H1 (cell line): ENCODE measurements around the gene ALK. TPM values are rescaled to one million over a fixed set of nuclear protein-coding genes. Genes with fewer than 3 reads are reported as not detected.

Experiments
- CTCF ChIA-PET: fragments of 300-600 bp; sonication (Branson Sonifier 250); formaldehyde crosslinking; loops from one replicate; lab custom pipeline; 2021; ENCODE audit not compliant: partially characterized antibody; lab: Charles Lee
- POLR2A ChIA-PET: fragments of 300-600 bp; sonication (Branson Sonifier 250); formaldehyde crosslinking; loops from one replicate; lab custom pipeline; 2021; ENCODE audit warnings: inconsistent platforms; ENCODE audit not compliant: partially characterized antibody; lab: Charles Lee
- DNase-seq, 2 experiments: peaks; one replicate each; pipeline versions ENCODE4 v3.0.0 to v3.0.0-alpha.2; 2010 to 2022; ENCODE audit warnings: low spot score in 2 of 2, low read depth in 1 of 2, mixed read lengths in 1 of 2
- FAIRE-seq: peaks from 2 replicates; lab custom pipeline; 2011; peaks lifted over from hg19 to GRCh38; lab: Jason Lieb, UNC
- H2AFZ ChIP-seq: 2 replicates; pipeline ENCODE4 v1.8.1; 2012; ENCODE audit warnings: low read length, inconsistent platforms
- H2AK5ac ChIP-seq: 2 replicates; pipeline ENCODE4 v1.6.1; 2013; ENCODE audit warnings: low read depth, low read length
- H2BK120ac ChIP-seq: replicated peaks from 2 replicates; pipeline ENCODE3; 2013; ENCODE audit warnings: low read depth, low read length, inconsistent platforms
- H2BK12ac ChIP-seq: 2 replicates; pipeline ENCODE4 v1.6.1; 2013; ENCODE audit warnings: low read depth, low read length
- H2BK15ac ChIP-seq: 2 replicates; pipeline ENCODE4 v1.6.1; 2013; ENCODE audit warnings: low read length
- H2BK20ac ChIP-seq: 2 replicates; pipeline ENCODE4 v1.6.1; 2013; ENCODE audit warnings: low read length
- H2BK5ac ChIP-seq: 2 replicates; pipeline ENCODE4 v1.6.1; 2013; ENCODE audit warnings: low read depth, low read length
- H3K14ac ChIP-seq: 2 replicates; pipeline ENCODE4 v1.6.1; 2013; ENCODE audit warnings: inconsistent platforms; ENCODE audit not compliant: insufficient read length
- H3K18ac ChIP-seq: 2 replicates; pipeline ENCODE4 v1.6.1; 2013; ENCODE audit warnings: low read length; ENCODE audit errors: extremely low read depth
- H3K23ac ChIP-seq: 2 replicates; pipeline ENCODE4 v1.6.1; 2013; ENCODE audit warnings: inconsistent platforms; ENCODE audit not compliant: insufficient read length
- H3K23me2 ChIP-seq: 2 replicates; pipeline ENCODE4 v1.6.1; 2013; ENCODE audit warnings: low read depth, low read length
- H3K27ac ChIP-seq: 2 replicates; pipeline ENCODE4 v1.6.1; 2011; ENCODE audit warnings: low read depth, low read length, inconsistent platforms
- H3K27me3 ChIP-seq, 4 experiments: replicated peaks in 1 of 4; 1 replicate in 1 of 4; 2 replicates in 3 of 4; pipeline versions ENCODE4 v1.6.1 to v1.8.1; 2011 to 2013; ENCODE audit warnings: low read length in 3 of 4, mild to moderate bottlenecking in 3 of 4, inconsistent platforms in 2 of 4, mixed read lengths in 2 of 4, moderate library complexity in 1 of 4; ENCODE audit not compliant: control insufficient read depth in 3 of 4, insufficient read depth in 3 of 4; ENCODE audit errors: extremely low read depth in 1 of 4
- H3K36me3 ChIP-seq, 4 experiments: 2 replicates each; pipeline versions ENCODE4 v1.6.1 to v1.8.1; 2011 to 2013; ENCODE audit warnings: mild to moderate bottlenecking in 4 of 4, low read length in 3 of 4, moderate library complexity in 2 of 4, control low read depth in 1 of 4, inconsistent platforms in 1 of 4; ENCODE audit not compliant: insufficient read depth in 4 of 4, control insufficient read depth in 2 of 4
- H3K4ac ChIP-seq: replicated peaks from 2 replicates; pipeline ENCODE3; 2013; ENCODE audit warnings: low read length, low read depth, mixed read lengths, inconsistent platforms; ENCODE audit not compliant: insufficient read length
- H3K4me1 ChIP-seq, 4 experiments: replicated peaks in 1 of 4; 1 replicate in 1 of 4; 2 replicates in 3 of 4; pipeline versions ENCODE4 v1.6.1 to v1.8.1; 2011 to 2013; ENCODE audit warnings: low read length in 3 of 4, inconsistent platforms in 2 of 4, mixed read lengths in 1 of 4; ENCODE audit not compliant: insufficient read depth in 4 of 4, control insufficient read depth in 3 of 4
- H3K4me2 ChIP-seq, 2 experiments: 2 replicates each; pipeline versions ENCODE4 v1.6.1 to v1.8.1; 2011 to 2013; ENCODE audit warnings: low read depth in 2 of 2, low read length in 2 of 2, control low read depth in 1 of 2, inconsistent platforms in 1 of 2, mild to moderate bottlenecking in 1 of 2; ENCODE audit not compliant: insufficient read depth in 1 of 2
- H3K4me3 ChIP-seq, 4 experiments: fragments of 200-600, 300-600 bp in 1 of 4; sonication (generic), shearing (Covaris generic), sonication (Bioruptor Twin) in 1 of 4; 2 replicates each; pipeline versions ENCODE4 v1.5.1 to v1.8.1; 2011 to 2016; ENCODE audit warnings: low read length in 4 of 4, low read depth in 3 of 4, control low read depth in 2 of 4, inconsistent platforms in 2 of 4, mild to moderate bottlenecking in 2 of 4, mixed read lengths in 1 of 4, moderate library complexity in 1 of 4; ENCODE audit not compliant: insufficient read depth in 2 of 4; ENCODE audit errors: extremely low read depth in 1 of 4
- H3K56ac ChIP-seq: replicated peaks from 2 replicates; pipeline ENCODE3; 2013; ENCODE audit warnings: low read depth, mild to moderate bottlenecking, mixed read lengths, low read length, inconsistent platforms; ENCODE audit not compliant: insufficient read length
- H3K79me1 ChIP-seq: 2 replicates; pipeline ENCODE4 v1.6.1; 2013; ENCODE audit warnings: low read depth, low read length, control low read depth
- H3K79me2 ChIP-seq, 2 experiments: 2 replicates each; pipeline versions ENCODE4 v1.6.1 to v1.8.1; 2012 to 2013; ENCODE audit warnings: low read length in 2 of 2, mild to moderate bottlenecking in 2 of 2, inconsistent platforms in 1 of 2; ENCODE audit not compliant: insufficient read depth in 2 of 2, control insufficient read depth in 1 of 2
- H3K9ac ChIP-seq, 4 experiments: replicated peaks in 1 of 4; 1 replicate in 1 of 4; 2 replicates in 3 of 4; pipeline versions ENCODE4 v1.6.1 to v1.8.1; 2011 to 2013; ENCODE audit warnings: low read depth in 3 of 4, low read length in 3 of 4, control low read depth in 2 of 4, mild to moderate bottlenecking in 2 of 4, moderate library complexity in 2 of 4, inconsistent platforms in 1 of 4; ENCODE audit errors: extremely low read depth in 1 of 4
- H3K9me3 ChIP-seq, 2 experiments: 2 replicates each; pipeline versions ENCODE4 v1.6.1 to v1.8.1; 2012 to 2013; ENCODE audit warnings: mild to moderate bottlenecking in 2 of 2, moderate library complexity in 2 of 2, control low read depth in 1 of 2, inconsistent platforms in 1 of 2, low read depth in 1 of 2, low read length in 1 of 2, mixed read lengths in 1 of 2; ENCODE audit not compliant: insufficient read depth in 2 of 2
- H4K20me1 ChIP-seq, 2 experiments: replicated peaks in 1 of 2; 2 replicates each; pipeline versions ENCODE3 to v1.8.1; 2011 to 2013; ENCODE audit warnings: inconsistent platforms in 2 of 2, low read length in 2 of 2, mild to moderate bottlenecking in 1 of 2; ENCODE audit not compliant: insufficient read depth in 2 of 2, control insufficient read depth in 1 of 2
- H4K5ac ChIP-seq: 2 replicates; pipeline ENCODE4 v1.6.1; 2013; ENCODE audit warnings: low read length, low read depth, mixed read lengths, inconsistent platforms; ENCODE audit not compliant: insufficient read length
- H4K8ac ChIP-seq: 2 replicates; pipeline ENCODE4 v1.8.0; 2013; ENCODE audit warnings: mild to moderate bottlenecking, moderate library complexity, low read length, inconsistent platforms; ENCODE audit not compliant: insufficient read depth; ENCODE audit errors: extremely low read depth
- H4K91ac ChIP-seq: replicated peaks from 2 replicates; pipeline ENCODE3; 2013; ENCODE audit warnings: low read length, mixed read lengths, inconsistent platforms; ENCODE audit not compliant: insufficient read length
- CREB1 ChIP-seq: IDR thresholded peaks from 2 replicates; pipeline ENCODE4 v1.6.1; 2012; ENCODE audit warnings: inconsistent platforms
- RAD21 ChIP-seq, 2 experiments: IDR thresholded peaks in 1 of 2; conservative IDR thresholded peaks in 1 of 2; 2 replicates each; pipeline ENCODE4 v1.6.1; 2011; ENCODE audit warnings: low read depth in 2 of 2, low read length in 2 of 2, improper control_type of control experiment in 1 of 2, inconsistent platforms in 1 of 2, mild to moderate bottlenecking in 1 of 2, moderate library complexity in 1 of 2
- RBBP5 ChIP-seq: IDR thresholded peaks from 2 replicates; pipeline ENCODE4 v1.7.1; 2012; ENCODE audit warnings: low read depth, mild to moderate bottlenecking, inconsistent platforms, low read length, moderate library complexity, borderline replicate concordance
- RNF2 ChIP-seq: fragments of 200-900, 300-1000 bp; sonication (generic); IDR thresholded peaks from 2 replicates; pipeline ENCODE4 v1.7.1; 2016; ENCODE audit warnings: borderline replicate concordance, low read depth, mild to moderate bottlenecking, antibody characterized with exemption, low read length; ENCODE audit not compliant: poor library complexity, severe bottlenecking; ENCODE audit errors: missing control alignments
- TCF12 ChIP-seq: IDR thresholded peaks from 2 replicates; pipeline ENCODE4 v1.6.1; 2011; ENCODE audit warnings: low read depth, mild to moderate bottlenecking, low read length
- TEAD4 ChIP-seq: IDR thresholded peaks from 2 replicates; pipeline ENCODE4 v1.6.1; 2012; ENCODE audit warnings: low read depth, low read length, inconsistent platforms, mixed read lengths
- USF2 ChIP-seq: IDR thresholded peaks from 2 replicates; pipeline ENCODE4 v1.6.1; 2011; ENCODE audit warnings: low read length, improper control_type of control experiment
- WGBS, 2 experiments: shearing (Covaris generic) in 1 of 2; methylation state at CpG; one replicate each; pipeline versions ENCODE4 v1.1.6 to v1.1.7; 2013 to 2015; ENCODE audit warnings: low lambda C conversion rate in 2 of 2, mixed read lengths in 2 of 2, inconsistent platforms in 1 of 2, low coverage in 1 of 2, missing lambda C conversion rate in 1 of 2; ENCODE audit not compliant: insufficient replicate concordance in 2 of 2, insufficient coverage in 1 of 2, insufficient read length in 1 of 2; ENCODE audit errors: extremely low coverage in 1 of 2, missing lambda C conversion rate in 1 of 2; 5-methylcytosine and 5-hydroxymethylcytosine counted together
- polyA plus RNA-seq, 7 experiments: library from polyadenylated mRNA; depleted of rRNA in 3 of 7; stranded (reverse) in 5 of 7; unstranded in 2 of 7; fragments of >200 nt in 5 of 7; fragments of 200-250 nt in 2 of 7; gene quantifications; 1 replicate in 5 of 7; 2 replicates in 1 of 7; 4 replicates in 1 of 7; pipeline versions ENCODE4 v1.2.1 to v1.2.3, GENCODE V29; 2011 to 2013; ENCODE audit warnings: missing spikeins in 2 of 7, mixed read lengths in 2 of 7
- total RNA-seq: library from RNA; stranded (reverse); fragmentation: NEBNext Ultra II Directional; extraction: Animal tissue kit (Norgen Biotek cat#: 25700); gene quantifications from 2 replicates; pipeline ENCODE4 v1.2.1, GENCODE V29; 2021
- TF ChIP-seq, protein P1 (sequence below): IDR thresholded peaks from 2 replicates; pipeline ENCODE4 v1.6.1; 2012; ENCODE audit warnings: inconsistent platforms

ALK gene
- total and polyA plus RNA-seq, 2 of the 8 experiments (the other 6 are each of a cell fraction or from before 2014, with no cell fraction given): 0.02 to 0.09 TPM

GRCh38 chr2:29159125-29159524 is 762.3 kb downstream of the ALK start:
- no peak overlapping the region for H3K9ac ChIP-seq
- peaks cover 0 to 2% (median 0%) of the 10 kb centered on the region in 4 experiments; a peak in 1 of 7 replicates for H3K4me1 ChIP-seq
- no peak overlapping the region for H3K14ac ChIP-seq
- no peaks in the 10 kb centered on the region for H3K9me3 ChIP-seq
- DNase-seq: no peak
- TF ChIP-seq USF2: no peak
- no peak for TF ChIP-seq RAD21 (IDR thresholded peaks at IDR 0.05 in 1 of 2, conservative IDR thresholded peaks at IDR 0.05 in 1 of 2; ENCODE audit: low read depth in 2 of 2, low read length in 2 of 2)
- TF ChIP-seq RNF2: no peak
- TF ChIP-seq, protein P1, sequence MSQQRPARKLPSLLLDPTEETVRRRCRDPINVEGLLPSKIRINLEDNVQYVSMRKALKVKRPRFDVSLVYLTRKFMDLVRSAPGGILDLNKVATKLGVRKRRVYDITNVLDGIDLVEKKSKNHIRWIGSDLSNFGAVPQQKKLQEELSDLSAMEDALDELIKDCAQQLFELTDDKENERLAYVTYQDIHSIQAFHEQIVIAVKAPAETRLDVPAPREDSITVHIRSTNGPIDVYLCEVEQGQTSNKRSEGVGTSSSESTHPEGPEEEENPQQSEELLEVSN: no peak
- TF ChIP-seq CREB1: no peak
- no peak for TF ChIP-seq RBBP5
- TF ChIP-seq TCF12: no peak
- TF ChIP-seq TEAD4: no peak
- H2AFZ ChIP-seq: no peak overlapping the region
- no peak overlapping the region for H3K23ac ChIP-seq
- no peak overlapping the region for H2BK120ac ChIP-seq
- H3K27ac ChIP-seq: no peak overlapping the region
- FAIRE-seq: no peak
- no peak overlapping the region for H3K4ac ChIP-seq
- no peaks in the 10 kb centered on the region for H3K36me3 ChIP-seq
- WGBS, 2 experiments: 52% methylated on average over 1 of the region's 1 CpG; no CpG with 5 or more reads in 1 of the 2 experiments
- no peak overlapping the region for H3K18ac ChIP-seq
- no peaks in the 10 kb centered on the region for H3K79me2 ChIP-seq
- no peak overlapping the region for H3K4me2 ChIP-seq
- no peak overlapping the region for H2AK5ac ChIP-seq
- H4K8ac ChIP-seq: no peak overlapping the region
- H2BK5ac ChIP-seq: no peak overlapping the region
- no peaks in the 10 kb centered on the region for H3K79me1 ChIP-seq
- H4K5ac ChIP-seq: no peak overlapping the region
- H2BK12ac ChIP-seq: no peak overlapping the region
- H4K91ac ChIP-seq: no peak overlapping the region
- H3K23me2 ChIP-seq: no peaks in the 10 kb centered on the region
- H3K4me3 ChIP-seq: no peak overlapping the region
- H2BK15ac ChIP-seq: no peak overlapping the region
- CTCF ChIA-PET: no interaction called here
- H2BK20ac ChIP-seq: no peak overlapping the region
- H3K27me3 ChIP-seq: no peaks in the 10 kb centered on the region
- H3K56ac ChIP-seq: no peak overlapping the region
- H4K20me1 ChIP-seq: no peaks in the 10 kb centered on the region
- POLR2A ChIA-PET: no interaction called here
